ENCODE measurements around the gene MLIP.

DNA sequence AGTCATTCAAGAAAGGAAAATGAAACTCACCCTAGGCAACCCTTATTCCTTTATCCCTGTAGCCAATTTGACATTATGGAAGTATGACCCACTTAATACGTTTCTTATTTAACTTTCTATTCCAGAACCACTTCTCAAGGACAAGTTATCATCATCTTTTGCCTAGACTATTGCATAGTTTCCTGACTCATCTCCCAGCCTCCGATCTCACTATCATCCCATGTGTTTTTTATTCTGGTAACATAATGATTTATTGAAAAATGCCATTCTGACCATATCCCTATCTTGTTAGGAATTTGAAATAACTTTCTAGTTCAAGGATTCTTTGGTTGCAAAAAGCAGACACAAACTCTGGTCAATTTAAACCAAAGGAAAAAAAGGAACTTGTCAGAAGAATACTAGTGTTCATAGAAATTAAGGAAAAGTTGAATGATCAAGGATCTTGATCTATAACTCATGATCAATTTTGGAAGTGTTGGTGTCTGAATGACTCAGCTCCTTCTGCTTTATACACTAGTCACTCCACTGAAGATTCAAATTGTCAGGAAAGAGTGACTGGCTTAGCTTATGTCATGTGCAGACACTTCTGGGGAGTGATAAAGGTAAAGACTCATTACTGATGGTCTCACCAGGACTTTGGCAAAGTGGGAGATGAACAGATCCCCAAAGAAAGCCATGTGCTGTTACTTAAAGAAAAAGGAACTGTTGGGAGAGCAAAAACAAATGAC lies 188.5 kb downstream of the MLIP start:
- TF ChIP-seq EZH2phosphoT487 (IDR thresholded peaks at IDR 0.05; ENCODE audit: borderline replicate concordance) (no peak), RAD21 (IDR thresholded peaks at IDR 0.05; ENCODE audit: low read depth) (no peak), POLR2A (IDR thresholded peaks at IDR 0.05; ENCODE audit: borderline replicate concordance, extremely low read depth, insufficient read depth, insufficient read length) (no peak), EZH2 (IDR thresholded peaks at IDR 0.05) (no peak), ZNF274 (IDR thresholded peaks at IDR 0.05; ENCODE audit: low read depth, low read length) (no peak), SP1 (IDR thresholded peaks at IDR 0.05; ENCODE audit: low read depth) (no peak)
- TF ChIP-seq, protein P1, sequence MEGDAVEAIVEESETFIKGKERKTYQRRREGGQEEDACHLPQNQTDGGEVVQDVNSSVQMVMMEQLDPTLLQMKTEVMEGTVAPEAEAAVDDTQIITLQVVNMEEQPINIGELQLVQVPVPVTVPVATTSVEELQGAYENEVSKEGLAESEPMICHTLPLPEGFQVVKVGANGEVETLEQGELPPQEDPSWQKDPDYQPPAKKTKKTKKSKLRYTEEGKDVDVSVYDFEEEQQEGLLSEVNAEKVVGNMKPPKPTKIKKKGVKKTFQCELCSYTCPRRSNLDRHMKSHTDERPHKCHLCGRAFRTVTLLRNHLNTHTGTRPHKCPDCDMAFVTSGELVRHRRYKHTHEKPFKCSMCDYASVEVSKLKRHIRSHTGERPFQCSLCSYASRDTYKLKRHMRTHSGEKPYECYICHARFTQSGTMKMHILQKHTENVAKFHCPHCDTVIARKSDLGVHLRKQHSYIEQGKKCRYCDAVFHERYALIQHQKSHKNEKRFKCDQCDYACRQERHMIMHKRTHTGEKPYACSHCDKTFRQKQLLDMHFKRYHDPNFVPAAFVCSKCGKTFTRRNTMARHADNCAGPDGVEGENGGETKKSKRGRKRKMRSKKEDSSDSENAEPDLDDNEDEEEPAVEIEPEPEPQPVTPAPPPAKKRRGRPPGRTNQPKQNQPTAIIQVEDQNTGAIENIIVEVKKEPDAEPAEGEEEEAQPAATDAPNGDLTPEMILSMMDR (IDR thresholded peaks at IDR 0.05 in 2 of 3, conservative IDR thresholded peaks at IDR 0.05 in 1 of 3; ENCODE audit: borderline replicate concordance in 1 of 3, insufficient read depth in 1 of 3, low read depth in 2 of 3, low read length in 2 of 3) = no peak
- TF ChIP-seq, protein P2, sequence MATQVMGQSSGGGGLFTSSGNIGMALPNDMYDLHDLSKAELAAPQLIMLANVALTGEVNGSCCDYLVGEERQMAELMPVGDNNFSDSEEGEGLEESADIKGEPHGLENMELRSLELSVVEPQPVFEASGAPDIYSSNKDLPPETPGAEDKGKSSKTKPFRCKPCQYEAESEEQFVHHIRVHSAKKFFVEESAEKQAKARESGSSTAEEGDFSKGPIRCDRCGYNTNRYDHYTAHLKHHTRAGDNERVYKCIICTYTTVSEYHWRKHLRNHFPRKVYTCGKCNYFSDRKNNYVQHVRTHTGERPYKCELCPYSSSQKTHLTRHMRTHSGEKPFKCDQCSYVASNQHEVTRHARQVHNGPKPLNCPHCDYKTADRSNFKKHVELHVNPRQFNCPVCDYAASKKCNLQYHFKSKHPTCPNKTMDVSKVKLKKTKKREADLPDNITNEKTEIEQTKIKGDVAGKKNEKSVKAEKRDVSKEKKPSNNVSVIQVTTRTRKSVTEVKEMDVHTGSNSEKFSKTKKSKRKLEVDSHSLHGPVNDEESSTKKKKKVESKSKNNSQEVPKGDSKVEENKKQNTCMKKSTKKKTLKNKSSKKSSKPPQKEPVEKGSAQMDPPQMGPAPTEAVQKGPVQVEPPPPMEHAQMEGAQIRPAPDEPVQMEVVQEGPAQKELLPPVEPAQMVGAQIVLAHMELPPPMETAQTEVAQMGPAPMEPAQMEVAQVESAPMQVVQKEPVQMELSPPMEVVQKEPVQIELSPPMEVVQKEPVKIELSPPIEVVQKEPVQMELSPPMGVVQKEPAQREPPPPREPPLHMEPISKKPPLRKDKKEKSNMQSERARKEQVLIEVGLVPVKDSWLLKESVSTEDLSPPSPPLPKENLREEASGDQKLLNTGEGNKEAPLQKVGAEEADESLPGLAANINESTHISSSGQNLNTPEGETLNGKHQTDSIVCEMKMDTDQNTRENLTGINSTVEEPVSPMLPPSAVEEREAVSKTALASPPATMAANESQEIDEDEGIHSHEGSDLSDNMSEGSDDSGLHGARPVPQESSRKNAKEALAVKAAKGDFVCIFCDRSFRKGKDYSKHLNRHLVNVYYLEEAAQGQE (IDR thresholded peaks at IDR 0.05; ENCODE audit: low read depth) = no peak
- TF ChIP-seq, protein P3, sequence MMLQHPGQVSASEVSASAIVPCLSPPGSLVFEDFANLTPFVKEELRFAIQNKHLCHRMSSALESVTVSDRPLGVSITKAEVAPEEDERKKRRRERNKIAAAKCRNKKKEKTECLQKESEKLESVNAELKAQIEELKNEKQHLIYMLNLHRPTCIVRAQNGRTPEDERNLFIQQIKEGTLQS (IDR thresholded peaks at IDR 0.05) = no peak

Data from HCT116 (cell line).